NCI-H2171 treated with DMSO at 0.1 percent for 48 hours (cell line): ENCODE measurements around the gene GPC5.
A peak's percentile ranks its signal among the peaks of the same experiment; 100 is the strongest.

Experiments
- DNase-seq: peaks from one replicate; lab custom pipeline; 2025; lab: John Stamatoyannopoulos, UW

The GPC5 gene

DNA sequence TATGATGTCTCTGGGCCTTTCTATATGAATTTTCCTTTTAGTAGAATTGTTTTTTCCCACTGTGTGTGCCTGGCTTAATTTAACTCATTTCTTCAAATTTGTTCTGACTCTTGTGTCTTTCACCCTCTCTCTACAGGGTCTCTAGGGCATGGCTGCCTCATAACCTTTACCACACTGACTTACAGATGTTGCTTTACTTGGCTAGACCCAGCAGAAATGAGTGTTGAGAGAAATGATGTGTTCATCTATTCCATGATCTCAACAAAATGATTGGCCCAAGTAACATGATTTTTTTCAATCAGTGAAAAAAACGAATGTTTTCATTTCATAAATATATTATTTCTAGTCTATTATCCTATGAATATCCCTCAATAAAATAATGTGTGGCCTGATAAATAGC is 195.0 kb downstream of the GPC5 start:
- no peak for DNase-seq

DNA sequence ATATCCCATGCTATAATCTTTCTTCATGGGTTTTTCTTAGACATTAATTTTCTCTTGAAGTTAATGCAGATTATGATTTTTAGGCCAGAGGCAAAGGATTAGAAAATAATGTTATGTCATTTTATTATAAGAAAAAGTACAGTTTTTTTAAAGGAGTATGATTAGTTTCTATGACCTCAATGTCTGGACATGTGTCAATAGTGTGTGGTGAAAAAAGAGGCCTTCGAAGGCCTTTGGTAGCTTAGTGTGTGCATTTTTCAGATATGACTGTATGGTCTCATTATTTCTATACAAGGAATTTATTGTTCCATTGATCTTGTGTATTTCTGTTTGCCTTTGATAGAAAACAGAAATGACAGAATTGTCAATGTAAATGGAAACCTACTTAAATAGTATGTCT is 195.6 kb downstream of the GPC5 start:
- no peak for DNase-seq

- no peak for DNase-seq
Measured at GRCh38 chr13:91595677-91596076, 197.3 kb downstream of the GPC5 start.

- no peak for DNase-seq
Measured at GRCh38 chr13:91596842-91597241, 198.4 kb downstream of the GPC5 start.

DNA sequence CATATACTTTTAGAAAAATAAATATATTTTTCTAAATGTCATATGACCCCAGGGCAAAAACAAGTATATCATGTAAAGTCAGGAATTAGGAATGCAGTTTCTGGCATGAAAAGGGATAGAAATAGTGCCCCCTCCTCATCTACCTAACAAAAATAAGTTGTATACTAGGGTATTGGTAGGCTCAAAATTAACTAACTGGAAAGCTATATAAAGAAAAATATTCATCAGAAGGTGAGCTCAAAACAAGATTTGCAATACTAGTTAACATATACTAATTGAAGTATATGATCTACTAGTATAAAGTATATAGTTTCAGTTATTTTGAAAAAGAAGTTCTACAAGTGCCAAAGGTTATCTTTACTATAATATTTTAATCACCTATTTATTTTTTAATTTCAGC is 200.2 kb downstream of the GPC5 start:
- no peak for DNase-seq

GRCh38 chr13:91601273-91601672 is 202.9 kb downstream of the GPC5 start:
- DNase-seq = no peak

DNA sequence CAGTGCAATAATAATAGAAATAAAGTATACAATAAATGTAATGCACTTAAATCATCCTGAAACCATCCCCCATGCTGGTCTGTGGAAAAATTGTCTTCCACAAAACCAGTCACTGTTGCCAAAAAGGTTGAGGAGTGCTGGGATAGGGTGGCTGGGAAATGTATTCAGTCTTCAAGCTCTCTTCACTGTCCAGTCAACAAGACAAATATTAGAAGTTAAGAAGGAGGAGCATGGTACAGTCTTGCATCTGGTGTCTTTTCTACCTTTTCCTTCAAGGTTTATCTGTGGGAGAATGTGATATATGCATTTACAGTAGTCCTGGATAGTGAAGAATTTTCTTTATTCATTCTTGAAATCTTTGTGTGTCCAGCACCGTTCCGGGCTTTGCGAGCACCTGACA is 203.4 kb downstream of the GPC5 start:
- DNase-seq = no peak

DNA sequence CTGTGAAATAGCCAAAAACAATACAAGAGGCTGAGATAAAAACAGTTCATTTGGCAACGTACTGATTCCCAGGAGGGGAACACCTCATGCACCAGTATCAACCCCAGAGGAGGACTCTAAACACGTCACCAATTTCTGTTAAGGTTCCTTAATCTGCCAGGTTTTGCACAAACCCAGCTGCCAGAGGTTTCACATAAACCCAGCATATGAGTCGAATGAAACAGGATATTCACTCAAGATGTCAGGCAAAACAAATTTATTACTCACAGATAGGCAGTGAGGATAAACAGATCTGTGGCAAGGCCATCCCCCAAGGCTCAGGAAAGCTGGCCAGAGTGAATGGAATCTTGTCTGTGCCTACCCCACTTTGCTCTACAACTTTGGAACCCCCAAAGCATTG is 210.9 kb downstream of the GPC5 start:
- peak; percentile 93 for DNase-seq

GRCh38 chr13:91618315-91618714 is 219.9 kb downstream of the GPC5 start:
- no peak for DNase-seq

DNA sequence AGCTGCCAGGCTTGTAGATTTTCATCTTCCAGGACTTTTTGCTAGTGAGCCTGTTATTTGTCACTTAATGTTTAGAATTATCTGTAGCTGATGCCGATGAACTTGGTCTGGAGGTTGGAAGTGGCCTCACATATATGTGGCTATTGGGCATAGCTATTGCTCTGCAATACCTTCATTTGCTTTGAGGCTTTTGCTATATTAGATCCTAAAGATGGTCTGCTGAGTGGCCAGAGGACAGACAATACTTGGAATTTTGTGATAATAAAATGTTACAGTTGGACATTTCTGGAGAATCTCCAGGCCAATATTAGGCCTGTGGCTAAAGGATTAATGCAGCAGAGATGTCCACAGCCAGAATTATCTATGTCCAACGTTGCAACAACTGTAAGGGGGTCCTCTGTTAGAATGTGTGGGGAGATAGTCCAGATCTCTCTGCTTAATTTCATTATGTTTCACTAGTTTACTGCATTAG is 222.3 kb downstream of the GPC5 start:
- no peak for DNase-seq

GRCh38 chr13:91621161-91621560 is 222.7 kb downstream of the GPC5 start:
- no peak for DNase-seq

- no peak for DNase-seq
Measured at GRCh38 chr13:91621963-91622362, 223.5 kb downstream of the GPC5 start.

DNA sequence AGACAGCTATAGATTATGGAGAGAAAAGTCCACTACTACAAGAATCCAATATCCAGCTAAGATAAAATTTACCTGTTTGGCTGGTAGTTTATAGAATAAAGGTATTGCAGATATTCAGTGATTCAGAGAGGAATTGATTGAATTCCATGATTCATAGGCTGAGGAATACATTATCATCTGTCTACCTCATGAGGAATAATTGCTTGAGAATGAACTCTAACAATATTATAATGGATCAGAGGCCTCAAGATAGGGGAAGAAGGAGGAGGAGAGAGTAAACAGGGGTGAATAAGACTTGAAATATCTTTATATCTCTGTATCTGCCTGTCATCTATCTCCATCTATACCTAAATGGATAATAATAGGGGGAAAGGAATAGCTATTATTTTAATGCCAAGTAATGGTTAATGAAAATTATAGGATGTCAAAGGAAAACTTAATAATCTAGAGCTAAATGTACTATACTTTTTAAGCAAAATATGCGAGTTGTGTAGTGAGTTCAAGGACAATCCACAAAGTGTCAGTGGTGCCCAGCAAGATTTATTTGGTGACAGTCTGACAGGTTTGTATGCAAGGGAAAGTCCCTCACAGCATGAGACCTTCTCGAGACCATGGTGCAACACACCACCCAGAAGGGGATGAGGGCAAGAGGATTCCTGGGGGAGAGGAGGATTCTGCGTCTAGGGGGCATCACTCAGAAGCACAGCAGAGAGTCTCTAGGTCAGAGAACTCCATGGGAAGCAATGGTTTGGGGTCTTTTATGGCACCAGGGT is 224.5 kb downstream of the GPC5 start:
- DNase-seq = no peak

GRCh38 chr13:91627952-91628739 is 229.7 kb downstream of the GPC5 start:
- no peak for DNase-seq

- no peak for DNase-seq
Measured at GRCh38 chr13:91630946-91631345, 232.5 kb downstream of the GPC5 start.

- no peak for DNase-seq
Measured at GRCh38 chr13:91632086-91632485, 233.7 kb downstream of the GPC5 start.

DNA sequence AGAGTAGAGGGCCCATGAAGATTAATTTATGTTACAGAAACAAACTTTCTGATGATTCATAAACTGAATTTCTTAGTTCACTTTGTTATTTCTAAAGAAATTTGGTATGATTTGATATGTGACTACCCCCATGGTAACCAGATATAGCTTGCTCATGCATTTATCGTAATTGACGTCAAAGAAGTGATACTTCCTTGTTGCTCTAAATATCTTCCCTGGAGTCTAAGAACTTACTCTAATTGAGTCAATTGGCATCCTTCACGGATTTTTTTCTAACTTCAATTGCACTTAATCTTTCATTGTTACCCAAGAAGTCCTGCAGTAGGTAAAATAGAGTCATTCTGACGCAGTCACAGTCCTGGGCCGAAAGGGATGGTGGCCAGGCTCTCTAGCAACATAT is 240.9 kb downstream of the GPC5 start:
- DNase-seq = no peak

GRCh38 chr13:91643394-91643793 is 245.0 kb downstream of the GPC5 start:
- no peak for DNase-seq

DNA sequence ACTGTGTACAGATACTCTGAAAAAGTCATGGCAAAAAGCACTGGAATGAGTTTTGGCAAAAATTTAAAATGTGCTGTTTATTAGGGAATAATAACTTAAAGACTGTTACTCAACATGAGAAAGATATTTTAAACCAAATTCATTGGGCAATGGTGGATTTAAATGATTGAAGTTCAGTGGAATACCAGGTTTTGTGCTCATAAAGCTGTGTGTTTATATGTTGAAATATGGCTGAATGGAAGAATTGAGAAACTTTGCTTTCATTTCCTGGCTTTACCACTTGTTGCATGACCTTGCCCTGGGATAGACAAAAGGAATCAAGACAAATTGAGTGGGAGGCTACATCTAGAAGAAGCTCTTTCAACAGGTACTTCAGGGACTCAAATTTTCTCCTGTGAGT is 246.4 kb downstream of the GPC5 start:
- DNase-seq = no peak

- DNase-seq = peak; percentile 33
Measured at GRCh38 chr13:91647361-91647990, 249.1 kb downstream of the GPC5 start.

- no peak for DNase-seq
Measured at GRCh38 chr13:91648012-91648411, 249.6 kb downstream of the GPC5 start.

DNA sequence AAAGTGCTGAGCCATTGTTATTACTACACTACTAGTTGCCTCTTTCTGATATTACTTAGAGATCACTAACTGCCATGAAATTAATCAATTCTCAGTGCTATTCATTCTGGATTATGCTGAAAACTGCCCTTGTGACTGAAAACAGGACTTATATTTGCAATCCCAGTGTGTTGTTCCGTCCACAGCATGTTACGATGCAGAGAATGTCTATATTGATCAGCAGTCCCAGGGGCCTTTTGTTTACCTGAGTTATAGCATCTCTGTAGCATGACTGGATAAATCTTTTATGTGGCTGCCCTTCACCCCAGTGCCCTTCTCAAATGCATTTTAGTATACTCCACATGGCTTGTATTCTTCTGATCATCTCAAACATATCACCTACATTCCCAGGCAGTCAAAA is 251.0 kb downstream of the GPC5 start:
- DNase-seq = no peak
